PC-9 (cell line): ENCODE results near the gene CRTAC1. TPM values are rescaled to one million over a fixed set of nuclear protein-coding genes. Genes with fewer than 3 reads are reported as not detected.

Source experiments
- BruUV-seq: library from RNA; stranded (reverse); fragments of 400-500 nt; replicated peaks from 2 replicates; lab custom pipeline; 2021; lab: Mats Ljungman, UMichigan
- CTCF ChIA-PET: fragments of 300-600 bp; sonication (Branson Sonifier 250); formaldehyde crosslinking; loops from one replicate; lab custom pipeline; 2022; ENCODE audit warnings: antibody characterized with exemption; lab: Charles Lee
- POLR2A ChIA-PET: fragments of 300-600 bp; sonication (Branson Sonifier 250); formaldehyde crosslinking; loops from one replicate; lab custom pipeline; 2022; ENCODE audit warnings: antibody characterized with exemption; ENCODE audit not compliant: unreplicated experiment; lab: Charles Lee
- DNase-seq, 2 experiments: peaks; one replicate each; pipeline versions ENCODE4 v3.0.0 to v3.0.0-alpha.2; 2015 to 2022; ENCODE audit warnings: mixed read lengths in 1 of 2
- H2AFZ ChIP-seq: fragments of 200-600 bp; sonication (generic); 2 replicates; pipeline ENCODE4 v1.8.1; 2017; ENCODE audit warnings: antibody characterized with exemption
- H3F3A ChIP-seq: fragments of 200-600 bp; sonication (generic); 2 replicates; pipeline ENCODE4 v1.8.1; 2017; ENCODE audit warnings: antibody characterized with exemption, mild to moderate bottlenecking, low read depth; ENCODE audit not compliant: insufficient read depth
- H3K27ac ChIP-seq: fragments of 200-600 bp; sonication (generic); 2 replicates; pipeline ENCODE4 v1.6.1; 2016; ENCODE audit warnings: mixed run types
- H3K27me3 ChIP-seq: fragments of 200-600 bp; sonication (generic); 2 replicates; pipeline ENCODE4 v1.6.1; 2016; ENCODE audit warnings: low read depth, mixed run types; ENCODE audit not compliant: insufficient read depth
- H3K36me3 ChIP-seq: fragments of 200-600 bp; sonication (generic); 2 replicates; pipeline ENCODE4 v1.6.1; 2016; ENCODE audit warnings: low read depth, mixed run types
- H3K4me1 ChIP-seq: fragments of 200-600 bp; sonication (generic); replicated peaks from 2 replicates; pipeline ENCODE4 v1.6.1; 2016; ENCODE audit warnings: mixed run types; ENCODE audit not compliant: insufficient read depth
- H3K4me2 ChIP-seq: fragments of 200-600 bp; sonication (generic); 2 replicates; pipeline ENCODE4 v1.6.1; 2017; ENCODE audit warnings: mixed run types
- H3K4me3 ChIP-seq: fragments of 200-600 bp; sonication (generic); 2 replicates; pipeline ENCODE4 v1.6.1; 2016; ENCODE audit warnings: mixed run types
- H3K79me2 ChIP-seq: fragments of 200-600 bp; sonication (generic); 2 replicates; pipeline ENCODE4 v1.6.1; 2017; ENCODE audit warnings: low read depth, mixed run types
- H3K9me2 ChIP-seq: fragments of 200-600 bp; sonication (generic); 2 replicates; pipeline ENCODE4 v1.8.1; 2017; ENCODE audit warnings: mild to moderate bottlenecking; ENCODE audit not compliant: insufficient read depth
- H3K9me3 ChIP-seq: fragments of 200-600 bp; sonication (generic); 2 replicates; pipeline ENCODE4 v1.8.1; 2016; ENCODE audit warnings: low read depth; ENCODE audit not compliant: insufficient read depth
- H4K20me1 ChIP-seq: fragments of 200-600 bp; sonication (generic); 2 replicates; pipeline ENCODE4 v1.8.1; 2017; ENCODE audit not compliant: insufficient read depth
- CTCF ChIP-seq: fragments of 200-600 bp; sonication (generic); conservative IDR thresholded peaks from 2 replicates; pipeline ENCODE4 v1.6.1; 2017; ENCODE audit warnings: mixed run types, antibody characterized with exemption, mild to moderate bottlenecking, moderate library complexity
- EZH2 ChIP-seq: fragments of 200-600 bp; sonication (generic); IDR thresholded peaks from 2 replicates; pipeline ENCODE4 v1.8.0; 2017; ENCODE audit warnings: antibody characterized with exemption, low read depth
- intact Hi-C: fragments of 100-400 bp; cut with micrococcal nuclease; formaldehyde crosslinking; loops from one replicate; pipeline ENCODE4 v1.10.0; 2022; ENCODE audit not compliant: unreplicated experiment
- total RNA-seq: library from RNA; stranded (reverse); gene quantifications from 2 replicates; pipeline ENCODE4 v1.2.3, GENCODE V29; 2021

The CRTAC1 gene
- total RNA-seq, 1 experiment from 2014 or later, result not detected

GRCh38 chr10:97975598-97975997 is 54.8 kb downstream of the CRTAC1 start:
- peaks cover 96% of the 10 kb centered on the region for H3K27me3 ChIP-seq
- no peaks in the 10 kb centered on the region for H3F3A ChIP-seq
- H3K4me1 ChIP-seq, result no peaks in the 10 kb centered on the region
- H3K9me3 ChIP-seq, result no peaks in the 10 kb centered on the region
- H3K4me3 ChIP-seq, result no peak overlapping the region
- POLR2A ChIA-PET, result no interaction called here
- CTCF ChIA-PET, result no interaction called here
- no peak overlapping the region for H3K4me2 ChIP-seq
- H3K36me3 ChIP-seq, result no peaks in the 10 kb centered on the region
- no peak overlapping the region for H3K27ac ChIP-seq
- TF ChIP-seq EZH2 (no peak), CTCF (no peak)
- no peaks in the 10 kb centered on the region for H3K9me2 ChIP-seq
- no peaks in the 10 kb centered on the region for H3K79me2 ChIP-seq
- H4K20me1 ChIP-seq, result no peaks in the 10 kb centered on the region
- no peak overlapping the region for H2AFZ ChIP-seq
- no peak for DNase-seq
- BruUV-seq, result no TSS peak
- intact Hi-C loops, result no loop called here

DNA sequence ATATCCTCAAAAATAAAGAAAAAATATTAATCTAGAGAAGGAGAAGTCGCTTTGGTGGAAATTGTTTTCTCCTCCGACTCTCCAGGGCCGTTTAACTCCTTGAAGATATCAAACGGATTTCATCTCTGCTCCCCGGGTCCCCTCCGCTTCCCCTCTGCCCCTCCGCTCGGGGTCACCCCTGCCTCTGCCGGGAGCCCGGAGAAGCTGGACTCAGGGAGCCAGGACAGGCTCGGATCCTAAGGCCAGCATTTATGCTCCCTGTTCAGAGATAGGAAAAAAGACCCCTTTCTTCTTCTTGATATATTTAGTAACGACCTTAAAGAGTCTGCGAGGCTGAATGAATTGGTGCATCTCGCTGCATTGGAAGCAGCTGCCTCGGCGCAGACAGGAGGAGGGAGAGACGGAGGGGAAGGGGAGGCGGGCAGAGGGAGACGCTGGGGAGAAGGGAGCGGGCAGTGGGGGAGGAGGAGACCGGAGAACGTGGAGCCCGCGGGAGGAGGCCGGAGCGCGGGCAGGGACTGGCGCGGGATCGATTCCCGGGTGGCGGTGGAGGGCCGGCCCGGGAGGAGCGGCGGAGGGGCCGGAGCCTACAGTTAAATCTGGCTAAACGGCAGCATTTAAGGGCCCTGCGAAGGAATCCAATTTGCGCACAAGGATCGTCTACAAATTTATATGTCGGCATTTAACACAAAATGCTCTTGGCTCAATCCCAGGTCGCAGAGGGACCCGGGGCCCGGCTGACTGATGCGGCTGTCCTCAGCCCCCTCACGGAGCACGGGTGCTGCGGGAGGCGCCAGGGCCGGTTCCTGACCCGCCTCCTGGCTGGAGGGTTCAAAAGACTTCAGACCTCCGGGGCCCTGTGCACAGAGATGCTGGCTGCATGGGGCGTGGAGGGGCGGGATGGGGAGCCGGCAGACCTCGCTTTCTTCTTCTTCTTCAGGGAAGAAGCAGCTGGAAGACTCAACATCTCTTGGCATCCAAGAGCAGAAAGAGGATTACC is 55.6 kb downstream of the CRTAC1 start:
- POLR2A ChIA-PET, result no interaction called here
- no peak overlapping the region for H3K4me3 ChIP-seq
- no TSS peak for BruUV-seq

DNA sequence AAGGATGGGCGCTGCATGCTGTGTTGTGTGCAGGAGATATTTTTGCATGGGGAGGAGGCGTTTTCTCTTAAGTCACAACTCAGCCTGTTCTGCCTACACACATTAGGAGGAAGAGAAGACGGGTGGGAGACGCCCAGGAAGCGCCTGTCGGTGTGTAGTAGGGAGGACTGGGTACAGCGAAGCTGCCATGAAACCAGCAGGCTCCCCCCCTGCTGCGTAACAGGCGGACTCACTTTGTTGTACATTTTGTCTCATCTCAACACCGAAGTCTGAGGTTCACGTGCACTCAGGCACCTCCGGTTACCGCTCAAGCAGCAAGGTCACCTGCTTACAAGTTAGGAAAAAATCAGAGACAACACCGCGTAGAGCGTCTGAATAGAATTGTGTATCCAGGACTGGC is 56.3 kb downstream of the CRTAC1 start:
- intact Hi-C loops, result no loop called here
- Histone ChIP-seq H3K4me1 (no peaks in the 10 kb centered on the region), H3K79me2 (no peaks in the 10 kb centered on the region), H2AFZ (no peak overlapping the region), H3K9me2 (no peaks in the 10 kb centered on the region), H3K4me3 (no peak overlapping the region), H3K9me3 (no peaks in the 10 kb centered on the region), H3K27ac (no peak overlapping the region), H3K27me3 (peaks cover 98% of the 10 kb centered on the region), H3F3A (no peaks in the 10 kb centered on the region), H4K20me1 (no peaks in the 10 kb centered on the region), H3K36me3 (no peaks in the 10 kb centered on the region), H3K4me2 (no peak overlapping the region)
- DNase-seq, result no peak
- ChIA-PET POLR2A (no interaction called here), CTCF (no interaction called here)
- BruUV-seq, result no TSS peak
- TF ChIP-seq EZH2 (no peak), CTCF (no peak)

More for the DNA sequence above, 55.6 kb downstream of the CRTAC1 start:
- no peaks in the 10 kb centered on the region for H3K79me2 ChIP-seq
- intact Hi-C loops, result no loop called here
- no peaks in the 10 kb centered on the region for H3F3A ChIP-seq
- H3K27me3 ChIP-seq, result peaks cover 98% of the 10 kb centered on the region
- H3K9me3 ChIP-seq, result no peaks in the 10 kb centered on the region
- no peak overlapping the region for H3K4me2 ChIP-seq
- no peaks in the 10 kb centered on the region for H3K36me3 ChIP-seq
- H4K20me1 ChIP-seq, result no peaks in the 10 kb centered on the region
- no peak for DNase-seq
- no peaks in the 10 kb centered on the region for H3K9me2 ChIP-seq
- no peaks in the 10 kb centered on the region for H3K4me1 ChIP-seq
- CTCF ChIA-PET, result no interaction called here
- no peak overlapping the region for H2AFZ ChIP-seq
- TF ChIP-seq CTCF, result no peak
- TF ChIP-seq EZH2, result no peak
- H3K27ac ChIP-seq, result no peak overlapping the region
